ENCODE results near the gene SRD5A1.

SRD5A1 gene, protein sequence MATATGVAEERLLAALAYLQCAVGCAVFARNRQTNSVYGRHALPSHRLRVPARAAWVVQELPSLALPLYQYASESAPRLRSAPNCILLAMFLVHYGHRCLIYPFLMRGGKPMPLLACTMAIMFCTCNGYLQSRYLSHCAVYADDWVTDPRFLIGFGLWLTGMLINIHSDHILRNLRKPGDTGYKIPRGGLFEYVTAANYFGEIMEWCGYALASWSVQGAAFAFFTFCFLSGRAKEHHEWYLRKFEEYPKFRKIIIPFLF

GRCh38 chr5:6632888-6633468 is at the start of gene SRD5A1, which contains the start of gene NSUN2:
SRD5A1 (plus strand) TSS chr5:6633440; CDS start chr5:6633577, 137 bp downstream.
NSUN2 (minus strand) TSS chr5:6633044; CDS start chr5:6632979, 65 bp downstream.
- peak within 1 kb of the TSS; percentile 97 for H3K27ac Mint-ChIP-seq
- H3K9me3 Mint-ChIP-seq (ENCODE audit: low read depth): no peaks in the 10 kb centered on the region
- peak within 1 kb of the TSS; percentile 100 for H3K4me3 Mint-ChIP-seq
- H3K4me1 Mint-ChIP-seq (ENCODE audit: low read depth): peaks cover 47% of the 10 kb centered on the region
- H3K27me3 Mint-ChIP-seq: no peaks in the 10 kb centered on the region
- H3K36me3 Mint-ChIP-seq: peaks cover 18% of the 10 kb centered on the region

DNA sequence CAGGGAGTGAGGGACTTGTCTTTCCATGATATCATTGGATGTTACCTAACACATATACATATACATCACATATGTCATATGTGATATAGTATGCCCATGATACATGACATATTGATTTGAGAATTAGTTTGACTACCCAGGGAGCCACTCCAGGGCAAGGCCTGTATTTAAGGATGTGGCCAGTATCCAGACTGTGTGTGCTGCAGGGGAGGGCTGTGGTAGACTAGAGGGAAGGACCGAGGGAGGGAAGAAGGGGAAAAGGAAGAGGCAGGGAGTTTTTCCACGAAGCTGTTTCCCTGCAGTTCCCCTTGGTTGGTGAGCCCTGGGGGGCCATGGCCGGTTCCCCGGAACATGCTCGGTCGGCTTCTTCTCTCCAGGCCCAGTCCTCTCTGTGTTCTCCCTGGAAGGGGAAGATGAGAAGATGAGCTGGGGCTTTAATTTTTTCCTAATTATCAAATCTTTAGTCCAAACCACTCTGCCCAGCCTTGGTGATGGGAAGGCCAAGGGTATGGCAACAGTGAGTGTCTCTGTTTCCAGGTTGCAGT is 49.1 kb upstream of the SRD5A1 start:
- Mint-ChIP-seq H3K4me3 (no peak overlapping the region), H3K36me3 (no peaks in the 10 kb centered on the region), H3K27me3 (peaks cover 29% of the 10 kb centered on the region), H3K27ac (no peak overlapping the region), H3K4me1 (ENCODE audit: low read depth) (peaks cover 2% of the 10 kb centered on the region), H3K9me3 (ENCODE audit: low read depth) (no peaks in the 10 kb centered on the region)

DNA sequence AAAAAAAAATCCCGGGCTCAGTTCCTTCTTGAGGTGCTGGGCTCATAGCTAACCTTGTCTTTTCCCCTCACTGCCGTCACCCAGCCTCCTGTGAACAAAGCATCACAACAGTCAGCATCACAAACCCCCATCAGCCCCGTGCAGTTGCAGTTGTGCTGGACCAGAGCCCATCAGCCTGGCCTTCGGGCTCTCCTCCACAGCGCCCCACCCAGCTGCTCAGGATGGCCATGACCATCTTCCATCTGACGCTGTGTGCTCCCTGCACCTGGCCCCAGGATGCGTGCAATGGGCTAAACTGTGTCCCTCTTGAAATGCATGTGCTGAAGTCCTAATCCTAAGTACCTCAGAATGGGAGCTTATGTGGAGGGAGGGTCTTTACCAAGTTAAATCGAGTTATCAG is 48.5 kb upstream of the SRD5A1 start:
- H3K27ac Mint-ChIP-seq: no peak overlapping the region
- no peak overlapping the region for H3K4me3 Mint-ChIP-seq
- H3K9me3 Mint-ChIP-seq (ENCODE audit: low read depth): no peaks in the 10 kb centered on the region
- peaks cover 2% of the 10 kb centered on the region for H3K4me1 Mint-ChIP-seq (ENCODE audit: low read depth)
- no peaks in the 10 kb centered on the region for H3K36me3 Mint-ChIP-seq
- H3K27me3 Mint-ChIP-seq: peaks cover 29% of the 10 kb centered on the region

DNA sequence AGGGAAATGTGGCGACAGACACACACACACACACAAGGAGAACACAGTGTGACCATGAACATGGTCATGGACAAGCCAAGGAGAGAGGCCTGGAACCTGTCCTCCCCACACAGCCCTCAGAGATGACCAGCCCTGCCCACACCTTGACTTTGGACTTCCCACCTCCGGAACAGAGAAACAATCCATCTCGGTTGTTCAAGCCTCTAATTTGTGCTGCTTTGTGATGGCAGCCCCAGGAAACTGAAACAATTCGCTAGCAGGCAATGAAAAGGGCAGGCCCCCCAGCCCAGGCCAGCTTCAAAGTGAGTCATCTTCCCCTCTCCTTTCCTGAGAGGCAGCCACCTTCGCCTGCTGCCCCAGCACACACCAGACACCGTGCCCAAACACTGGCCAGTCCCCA is 48.1 kb upstream of the SRD5A1 start:
- Mint-ChIP-seq H3K36me3 (no peaks in the 10 kb centered on the region), H3K4me3 (no peak overlapping the region), H3K9me3 (ENCODE audit: low read depth) (no peaks in the 10 kb centered on the region), H3K27me3 (peaks cover 29% of the 10 kb centered on the region), H3K27ac (no peak overlapping the region), H3K4me1 (ENCODE audit: low read depth) (peaks cover 2% of the 10 kb centered on the region)

DNA sequence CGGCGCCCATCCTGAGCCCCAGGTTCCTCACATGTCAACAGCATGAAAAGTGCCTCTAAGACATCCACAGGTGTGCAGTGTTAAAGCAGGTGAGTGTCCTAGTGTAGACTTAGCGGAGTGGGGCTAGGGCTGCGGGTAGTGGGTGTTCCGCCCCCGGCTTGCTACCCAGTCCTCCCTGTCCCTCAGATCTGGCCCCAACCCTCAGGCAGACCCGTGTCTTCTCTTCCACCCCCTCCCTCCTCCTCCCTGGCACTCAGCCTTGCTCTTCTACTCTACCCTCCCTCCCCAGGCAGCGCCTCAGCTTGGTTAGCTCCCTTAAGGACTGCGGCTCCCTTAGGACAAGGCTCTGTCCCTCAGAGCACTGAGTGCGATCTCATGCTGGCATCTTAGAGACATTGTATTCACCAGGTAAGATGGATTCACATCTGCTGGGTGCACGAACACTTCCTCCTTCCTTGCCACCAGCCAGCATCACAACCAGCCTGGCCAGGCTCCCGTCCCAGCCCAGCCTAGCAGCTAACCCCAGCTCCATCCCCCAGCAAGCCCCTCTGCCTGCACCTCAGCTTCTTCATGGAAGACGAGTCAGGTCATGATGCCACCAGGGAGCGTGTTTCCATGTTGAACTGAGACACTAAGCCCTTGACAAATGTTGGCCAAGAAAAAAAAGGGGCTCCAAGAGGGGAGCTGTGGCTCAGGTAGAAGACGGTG is 47.1 kb upstream of the SRD5A1 start:
- H3K36me3 Mint-ChIP-seq: no peaks in the 10 kb centered on the region
- no peak overlapping the region for H3K27ac Mint-ChIP-seq
- peaks cover 23% of the 10 kb centered on the region for H3K27me3 Mint-ChIP-seq

GRCh38 chr5:6586647-6587042 is 46.6 kb upstream of the SRD5A1 start:
- H3K4me3 Mint-ChIP-seq: no peak overlapping the region
- no peaks in the 10 kb centered on the region for H3K9me3 Mint-ChIP-seq (ENCODE audit: low read depth)
- H3K36me3 Mint-ChIP-seq: no peaks in the 10 kb centered on the region
- H3K27me3 Mint-ChIP-seq: peaks cover 23% of the 10 kb centered on the region
- H3K4me1 Mint-ChIP-seq (ENCODE audit: low read depth): peaks cover 2% of the 10 kb centered on the region
- H3K27ac Mint-ChIP-seq: no peak overlapping the region

More for the DNA sequence above, 47.1 kb upstream of the SRD5A1 start:
- Mint-ChIP-seq H3K9me3 (ENCODE audit: low read depth) (no peaks in the 10 kb centered on the region), H3K4me3 (no peak overlapping the region), H3K4me1 (ENCODE audit: low read depth) (peaks cover 2% of the 10 kb centered on the region)

DNA sequence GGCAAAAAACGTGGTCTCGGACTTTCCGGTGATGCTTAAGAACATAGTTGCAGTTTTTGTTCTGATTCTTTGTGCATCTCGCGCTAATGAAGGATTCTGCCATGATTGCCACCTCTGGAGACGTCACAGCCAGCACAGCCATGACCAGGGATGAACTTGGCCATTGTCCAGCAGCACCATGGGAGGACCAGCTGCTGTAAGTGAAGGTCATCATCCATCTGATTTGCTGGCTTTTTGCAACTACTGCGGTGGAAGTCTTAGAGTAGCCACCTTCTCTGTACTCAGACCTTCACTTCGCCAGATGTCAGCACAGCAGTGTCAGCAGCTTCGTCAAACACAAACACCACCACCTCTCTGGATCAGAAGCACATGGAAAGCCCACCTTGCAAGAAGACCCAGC is 46.1 kb upstream of the SRD5A1 start:
- H3K4me1 Mint-ChIP-seq (ENCODE audit: low read depth): peaks cover 2% of the 10 kb centered on the region
- no peak overlapping the region for H3K4me3 Mint-ChIP-seq
- no peak overlapping the region for H3K27ac Mint-ChIP-seq
- no peaks in the 10 kb centered on the region for H3K9me3 Mint-ChIP-seq (ENCODE audit: low read depth)
- H3K36me3 Mint-ChIP-seq: no peaks in the 10 kb centered on the region
- H3K27me3 Mint-ChIP-seq: peaks cover 20% of the 10 kb centered on the region

- Mint-ChIP-seq H3K4me3 (no peak overlapping the region), H3K27ac (no peak overlapping the region), H3K27me3 (peaks cover 4% of the 10 kb centered on the region), H3K36me3 (peaks cover 5% of the 10 kb centered on the region), H3K4me1 (ENCODE audit: low read depth) (no peaks in the 10 kb centered on the region), H3K9me3 (ENCODE audit: low read depth) (no peaks in the 10 kb centered on the region)
Observed at GRCh38 chr5:6590581-6590980, 42.7 kb upstream of the SRD5A1 start.

GRCh38 chr5:6591671-6592288 is 41.5 kb upstream of the SRD5A1 start:
- H3K4me3 Mint-ChIP-seq: no peak overlapping the region

DNA sequence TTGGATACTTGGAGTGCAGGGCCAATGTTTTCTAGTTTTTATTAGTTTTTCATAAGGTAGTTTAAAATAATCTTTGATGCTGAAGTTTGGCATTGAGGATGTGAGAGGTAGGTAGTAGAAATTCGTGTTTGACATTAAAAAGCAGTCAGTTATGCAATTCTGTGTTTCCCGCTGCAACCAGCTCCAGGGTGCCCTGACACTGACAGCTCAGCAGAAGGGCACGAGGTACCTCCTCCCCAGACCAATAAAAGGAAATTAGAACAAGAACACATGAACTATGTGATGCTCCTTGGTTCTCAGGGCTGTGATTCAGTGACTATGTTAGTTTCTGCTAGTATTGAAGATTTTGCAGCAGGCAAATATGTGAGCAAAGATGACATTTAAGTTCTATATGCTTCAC is 40.6 kb upstream of the SRD5A1 start:
- no peak overlapping the region for H3K4me3 Mint-ChIP-seq
- no peak overlapping the region for H3K27ac Mint-ChIP-seq
- no peaks in the 10 kb centered on the region for H3K9me3 Mint-ChIP-seq (ENCODE audit: low read depth)
- H3K36me3 Mint-ChIP-seq: peaks cover 16% of the 10 kb centered on the region
- no peaks in the 10 kb centered on the region for H3K27me3 Mint-ChIP-seq
- no peaks in the 10 kb centered on the region for H3K4me1 Mint-ChIP-seq (ENCODE audit: low read depth)

More at GRCh38 chr5:6591671-6592288, 41.5 kb upstream of the SRD5A1 start:
- H3K36me3 Mint-ChIP-seq: peaks cover 11% of the 10 kb centered on the region
- no peaks in the 10 kb centered on the region for H3K9me3 Mint-ChIP-seq (ENCODE audit: low read depth)
- H3K4me1 Mint-ChIP-seq (ENCODE audit: low read depth): no peaks in the 10 kb centered on the region
- peaks cover 2% of the 10 kb centered on the region for H3K27me3 Mint-ChIP-seq
- no peak overlapping the region for H3K27ac Mint-ChIP-seq

GRCh38 chr5:6593148-6594016 is 39.9 kb upstream of the SRD5A1 start:
- Mint-ChIP-seq H3K27me3 (no peaks in the 10 kb centered on the region), H3K4me1 (ENCODE audit: low read depth) (no peaks in the 10 kb centered on the region), H3K36me3 (peaks cover 19% of the 10 kb centered on the region), H3K9me3 (ENCODE audit: low read depth) (no peaks in the 10 kb centered on the region), H3K27ac (no peak overlapping the region), H3K4me3 (no peak overlapping the region)

DNA sequence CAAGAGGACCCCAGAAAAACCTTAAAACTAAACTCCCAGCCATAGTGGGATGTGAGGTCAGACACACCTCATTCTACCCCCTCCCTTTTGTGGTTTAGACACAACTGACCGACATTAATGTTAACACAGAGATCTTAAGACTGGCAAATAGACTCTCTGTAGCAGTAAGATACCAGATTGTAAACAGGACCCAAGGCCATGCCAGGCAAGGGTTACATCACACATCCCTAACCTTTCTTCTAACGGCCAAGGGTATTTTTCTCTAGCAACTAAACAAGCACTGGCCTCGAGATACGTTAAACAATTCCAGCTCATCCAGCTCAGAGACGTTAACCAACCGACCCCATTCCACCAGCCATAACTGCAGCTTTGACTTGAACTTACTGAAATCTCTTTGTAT is 39.2 kb upstream of the SRD5A1 start:
- Mint-ChIP-seq H3K27ac (no peak overlapping the region), H3K9me3 (ENCODE audit: low read depth) (no peaks in the 10 kb centered on the region), H3K4me3 (no peak overlapping the region), H3K4me1 (ENCODE audit: low read depth) (no peaks in the 10 kb centered on the region), H3K27me3 (no peaks in the 10 kb centered on the region), H3K36me3 (peaks cover 23% of the 10 kb centered on the region)

DNA sequence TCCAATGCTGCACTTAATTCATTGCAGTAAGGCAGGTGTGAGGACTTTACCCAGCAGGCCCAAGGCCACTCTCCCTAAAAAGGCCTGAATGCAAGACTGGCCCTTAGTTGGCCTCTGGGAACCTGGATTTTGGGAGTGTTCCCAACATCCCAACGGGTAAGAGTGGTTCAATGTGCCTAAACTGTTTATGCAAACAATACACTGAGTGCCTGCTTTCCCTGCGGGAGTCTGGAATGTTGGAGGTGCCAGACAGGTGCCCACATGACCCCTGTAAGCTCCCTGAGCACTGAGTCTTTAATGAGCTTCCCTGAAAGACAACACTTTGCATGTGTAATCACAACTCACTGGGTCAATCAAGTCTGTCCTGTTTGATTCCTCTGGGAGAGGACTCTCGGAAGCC is 37.8 kb upstream of the SRD5A1 start:
- no peak overlapping the region for H3K27ac Mint-ChIP-seq
- H3K4me1 Mint-ChIP-seq (ENCODE audit: low read depth): no peaks in the 10 kb centered on the region
- H3K4me3 Mint-ChIP-seq: no peak overlapping the region
- H3K27me3 Mint-ChIP-seq: no peaks in the 10 kb centered on the region
- H3K9me3 Mint-ChIP-seq (ENCODE audit: low read depth): no peaks in the 10 kb centered on the region
- H3K36me3 Mint-ChIP-seq: peaks cover 23% of the 10 kb centered on the region

- H3K36me3 Mint-ChIP-seq: peaks cover 26% of the 10 kb centered on the region
- H3K27me3 Mint-ChIP-seq: no peaks in the 10 kb centered on the region
- H3K4me1 Mint-ChIP-seq (ENCODE audit: low read depth): no peaks in the 10 kb centered on the region
- H3K9me3 Mint-ChIP-seq (ENCODE audit: low read depth): no peaks in the 10 kb centered on the region
- H3K27ac Mint-ChIP-seq: no peak overlapping the region
- H3K4me3 Mint-ChIP-seq: no peak overlapping the region
Observed at GRCh38 chr5:6596388-6596787, 36.9 kb upstream of the SRD5A1 start.

All from activated naive CD8-positive, alpha-beta T cell (primary cell).